Neural cell (in vitro differentiated cells): ENCODE measurements around the gene LYVE1.

Source experiments
- CTCF ChIP-seq: fragments of 450-650 bp; IDR thresholded peaks from 2 replicates; pipeline ENCODE4 v1.5.1; 2014; ENCODE audit warnings: antibody characterized with exemption, mild to moderate bottlenecking, moderate library complexity; ENCODE audit not compliant: poor library complexity, severe bottlenecking
- EZH2 ChIP-seq: fragments of 200-600, 300-800 bp; shearing (Covaris generic), sonication (generic); IDR thresholded peaks from 2 replicates; pipeline ENCODE4 v1.6.1; 2014; ENCODE audit warnings: antibody characterized with exemption, low read length, borderline replicate concordance, mild to moderate bottlenecking; ENCODE audit not compliant: insufficient read depth, poor library complexity, severe bottlenecking
- MXI1 ChIP-seq: fragments of 450-650 bp; conservative IDR thresholded peaks from 2 replicates; pipeline ENCODE4 v1.6.1; 2014; ENCODE audit warnings: antibody characterized with exemption, mild to moderate bottlenecking; ENCODE audit not compliant: poor library complexity, severe bottlenecking
- POLR2AphosphoS5 ChIP-seq: IDR thresholded peaks from 2 replicates; pipeline ENCODE4 v1.6.1; 2012
- RAD21 ChIP-seq: fragments of 450-650 bp; conservative IDR thresholded peaks from 2 replicates; pipeline ENCODE4 v1.6.1; 2014; ENCODE audit warnings: antibody characterized with exemption, mild to moderate bottlenecking, moderate library complexity
- REST ChIP-seq: IDR thresholded peaks from 2 replicates; pipeline ENCODE4 v1.6.1; 2012; ENCODE audit warnings: borderline replicate concordance

DNA sequence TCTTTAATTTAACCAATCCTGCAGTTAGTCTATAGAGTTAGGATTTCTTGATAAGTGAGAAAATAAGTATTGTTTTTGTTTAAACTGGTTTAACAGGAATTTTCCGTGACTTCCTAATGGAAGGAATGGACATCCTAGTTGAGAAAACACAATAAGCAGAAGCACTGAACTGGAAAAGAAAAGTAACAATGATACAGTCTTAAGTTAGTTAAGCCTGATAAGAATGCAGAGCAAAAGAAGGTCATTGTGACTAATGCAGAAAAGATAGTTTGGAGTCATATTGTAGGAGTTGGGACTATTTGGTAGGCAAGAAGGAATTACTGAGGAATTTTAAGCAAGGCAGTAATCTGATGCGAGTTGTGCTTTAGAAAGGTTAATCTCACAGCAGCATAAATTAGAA is 39.2 kb downstream of the LYVE1 start:
- TF ChIP-seq POLR2AphosphoS5 (no peak), EZH2 (no peak), CTCF (no peak), REST (no peak), MXI1 (no peak), RAD21 (no peak)
